Measurements from ENCODE around the gene RBM4B. TPM values are rescaled to one million over a fixed set of nuclear protein-coding genes. Genes with fewer than 3 reads are reported as not detected.

Gene RBM4B
- total and polyA plus RNA-seq, 2 of the 13 experiments (the other 11 are each of a cell fraction or from before 2014, with no cell fraction given), result 25.8 to 32.4 TPM

DNA sequence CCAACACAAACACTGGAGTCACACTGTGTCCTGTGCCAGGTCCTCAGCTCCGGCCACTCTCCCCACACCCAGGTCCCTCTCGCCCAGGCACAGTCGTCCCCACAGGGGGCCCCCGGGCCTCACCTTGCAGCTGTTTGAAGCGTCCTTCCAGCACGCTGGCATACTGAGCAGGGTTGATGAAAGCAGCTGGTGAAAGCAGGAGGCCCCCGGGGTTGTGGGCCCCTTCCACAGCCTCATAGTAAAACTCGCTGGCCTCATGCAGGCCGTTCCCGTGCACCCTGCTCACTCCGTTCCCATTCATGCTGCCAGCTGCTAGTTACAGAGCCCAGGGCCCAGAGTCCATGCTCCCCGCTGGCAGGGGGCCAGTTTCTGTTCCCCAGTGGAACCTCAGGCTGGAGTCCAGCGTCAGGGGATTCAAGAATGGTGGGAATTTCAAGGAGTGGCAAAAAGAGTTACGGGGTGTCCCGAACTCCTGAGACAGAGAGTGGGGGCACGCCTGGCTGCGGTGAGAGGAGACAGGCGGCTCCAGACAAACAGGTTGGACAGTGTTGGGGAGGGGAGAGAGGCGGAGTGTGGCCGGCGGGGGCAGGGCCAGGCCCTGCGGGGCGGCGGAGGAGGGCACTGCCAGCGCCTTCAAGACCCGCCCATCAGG lies 40.8 kb upstream of the RBM4B start (continued):
- TF ChIP-seq HDAC2 (CRISPR knock-in tag; IDR thresholded peaks at IDR 0.05) (peak; percentile 47; the same call in 1 of the 2 replicates), FOXC1 (CRISPR knock-in tag; IDR thresholded peaks at IDR 0.05; ENCODE audit: borderline replicate concordance) (peak; percentile 31; the same call in 1 of the 2 replicates), THAP9 (CRISPR knock-in tag; IDR thresholded peaks at IDR 0.05; ENCODE audit: borderline replicate concordance) (no peak; the same call in 1 of the 2 replicates), HNF4A (CRISPR knock-in tag; IDR thresholded peaks at IDR 0.05) (peak; percentile 73), ZNF503 (CRISPR knock-in tag; IDR thresholded peaks at IDR 0.05) (no peak), ZNF530 (CRISPR knock-in tag; IDR thresholded peaks at IDR 0.05; ENCODE audit: low read depth) (no peak), YEATS2 (CRISPR knock-in tag; IDR thresholded peaks at IDR 0.05; ENCODE audit: borderline replicate concordance) (no peak; the same call in 1 of the 2 replicates), HNRNPUL1 (IDR thresholded peaks at IDR 0.05; ENCODE audit: low read depth, low read length) (no peak), TFAP4 (IDR thresholded peaks at IDR 0.05; ENCODE audit: borderline replicate concordance, low read depth) (peak; percentile 75; the same call in 1 of the 2 replicates), SIN3A (IDR thresholded peaks at IDR 0.05; ENCODE audit: borderline replicate concordance, low read depth, low read length) (no peak), ZKSCAN8 (CRISPR knock-in tag; IDR thresholded peaks at IDR 0.05; ENCODE audit: borderline replicate concordance) (no peak), POLR2A (IDR thresholded peaks at IDR 0.05; ENCODE audit: insufficient read depth in 1 of 2, low read depth in 2 of 2, low read length in 2 of 2) (peak in 1 of 2 experiments; percentile 37; a peak in 1 of 4 replicates)
- TF ChIP-seq, protein P1, sequence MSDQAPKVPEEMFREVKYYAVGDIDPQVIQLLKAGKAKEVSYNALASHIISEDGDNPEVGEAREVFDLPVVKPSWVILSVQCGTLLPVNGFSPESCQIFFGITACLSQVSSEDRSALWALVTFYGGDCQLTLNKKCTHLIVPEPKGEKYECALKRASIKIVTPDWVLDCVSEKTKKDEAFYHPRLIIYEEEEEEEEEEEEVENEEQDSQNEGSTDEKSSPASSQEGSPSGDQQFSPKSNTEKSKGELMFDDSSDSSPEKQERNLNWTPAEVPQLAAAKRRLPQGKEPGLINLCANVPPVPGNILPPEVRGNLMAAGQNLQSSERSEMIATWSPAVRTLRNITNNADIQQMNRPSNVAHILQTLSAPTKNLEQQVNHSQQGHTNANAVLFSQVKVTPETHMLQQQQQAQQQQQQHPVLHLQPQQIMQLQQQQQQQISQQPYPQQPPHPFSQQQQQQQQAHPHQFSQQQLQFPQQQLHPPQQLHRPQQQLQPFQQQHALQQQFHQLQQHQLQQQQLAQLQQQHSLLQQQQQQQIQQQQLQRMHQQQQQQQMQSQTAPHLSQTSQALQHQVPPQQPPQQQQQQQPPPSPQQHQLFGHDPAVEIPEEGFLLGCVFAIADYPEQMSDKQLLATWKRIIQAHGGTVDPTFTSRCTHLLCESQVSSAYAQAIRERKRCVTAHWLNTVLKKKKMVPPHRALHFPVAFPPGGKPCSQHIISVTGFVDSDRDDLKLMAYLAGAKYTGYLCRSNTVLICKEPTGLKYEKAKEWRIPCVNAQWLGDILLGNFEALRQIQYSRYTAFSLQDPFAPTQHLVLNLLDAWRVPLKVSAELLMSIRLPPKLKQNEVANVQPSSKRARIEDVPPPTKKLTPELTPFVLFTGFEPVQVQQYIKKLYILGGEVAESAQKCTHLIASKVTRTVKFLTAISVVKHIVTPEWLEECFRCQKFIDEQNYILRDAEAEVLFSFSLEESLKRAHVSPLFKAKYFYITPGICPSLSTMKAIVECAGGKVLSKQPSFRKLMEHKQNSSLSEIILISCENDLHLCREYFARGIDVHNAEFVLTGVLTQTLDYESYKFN (CRISPR knock-in tag; conservative IDR thresholded peaks at IDR 0.05), result peak; percentile 49

All from HepG2 (cell line).